ENCODE data around the gene AP1M1. TPM values are rescaled to one million over a fixed set of nuclear protein-coding genes. Genes with fewer than 3 reads are reported as not detected.

The AP1M1 gene
- total RNA-seq, 6 experiments from 2014 or later = 44.5 to 102 (median 62.5) TPM

DNA sequence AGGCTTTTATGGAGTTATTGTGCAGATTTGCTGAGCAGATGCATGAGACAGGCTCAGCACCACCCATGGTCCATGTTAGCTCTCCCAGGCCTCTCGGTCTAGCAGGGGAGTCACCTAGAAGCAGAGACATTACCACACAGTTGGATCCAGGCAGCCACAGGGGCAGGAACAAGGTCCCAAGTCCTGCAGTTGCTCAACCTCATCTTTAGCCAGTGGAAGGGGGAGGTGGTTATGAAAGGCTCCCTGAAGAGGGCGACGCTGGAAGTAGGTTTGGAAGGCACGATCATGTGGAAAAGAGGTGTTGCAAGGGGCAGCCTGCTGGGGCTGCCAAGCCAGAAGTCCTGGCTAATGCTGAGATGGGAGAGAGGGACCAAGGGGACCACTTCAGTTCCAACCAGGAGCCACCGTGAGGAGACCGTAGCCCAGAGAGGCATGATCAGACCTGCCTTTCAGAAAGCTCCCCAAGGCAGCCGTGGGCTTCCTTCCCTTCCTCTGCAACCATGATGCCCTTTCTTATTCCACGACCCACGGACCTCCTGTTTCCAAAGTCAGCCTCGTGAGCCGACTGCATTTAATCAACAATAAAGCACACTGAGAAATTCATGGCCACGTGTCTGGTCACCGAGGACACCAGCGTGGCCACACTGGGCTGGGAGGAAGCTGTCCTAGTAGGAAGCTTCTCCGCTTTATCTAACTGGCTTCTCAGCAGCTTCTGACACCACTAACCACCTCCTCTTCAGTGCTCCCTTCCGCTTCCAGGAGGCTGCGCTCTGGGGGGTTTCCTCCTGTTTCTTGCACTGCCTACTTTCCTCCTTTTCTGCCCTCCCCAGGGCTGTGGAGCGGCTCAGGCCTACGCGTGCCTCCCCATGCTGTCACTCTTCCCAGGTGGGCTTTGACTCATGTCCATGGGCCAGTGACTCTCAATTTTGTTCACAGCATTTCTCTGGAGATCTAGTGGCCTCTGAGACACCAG lies 2.6 kb downstream of the AP1M1 start:
- DNase-seq = peak; percentile 69 to 91 (median 85)
- Histone ChIP-seq H3K4me1 (peaks cover 2 to 86% (median 41%) of the 10 kb centered on the region in 4 donors), H3K27me3 (no peaks in the 10 kb centered on the region), H3K36me3 (peaks cover 0 to 13% (median 4%) of the 10 kb centered on the region in 4 donors), H3K27ac (peak overlapping the region in 2 of 3 donors; percentile 76 to 82), H3K9me3 (no peaks in the 10 kb centered on the region), H3K4me3 (peak overlapping the region in 2 of 3 donors; percentile 4 to 18)
- intact Hi-C loops (cut with DNase I) = no loop called here
- no peak for TF ChIP-seq POLR2A (IDR thresholded peaks at IDR 0.05)
- TF ChIP-seq, protein P1, sequence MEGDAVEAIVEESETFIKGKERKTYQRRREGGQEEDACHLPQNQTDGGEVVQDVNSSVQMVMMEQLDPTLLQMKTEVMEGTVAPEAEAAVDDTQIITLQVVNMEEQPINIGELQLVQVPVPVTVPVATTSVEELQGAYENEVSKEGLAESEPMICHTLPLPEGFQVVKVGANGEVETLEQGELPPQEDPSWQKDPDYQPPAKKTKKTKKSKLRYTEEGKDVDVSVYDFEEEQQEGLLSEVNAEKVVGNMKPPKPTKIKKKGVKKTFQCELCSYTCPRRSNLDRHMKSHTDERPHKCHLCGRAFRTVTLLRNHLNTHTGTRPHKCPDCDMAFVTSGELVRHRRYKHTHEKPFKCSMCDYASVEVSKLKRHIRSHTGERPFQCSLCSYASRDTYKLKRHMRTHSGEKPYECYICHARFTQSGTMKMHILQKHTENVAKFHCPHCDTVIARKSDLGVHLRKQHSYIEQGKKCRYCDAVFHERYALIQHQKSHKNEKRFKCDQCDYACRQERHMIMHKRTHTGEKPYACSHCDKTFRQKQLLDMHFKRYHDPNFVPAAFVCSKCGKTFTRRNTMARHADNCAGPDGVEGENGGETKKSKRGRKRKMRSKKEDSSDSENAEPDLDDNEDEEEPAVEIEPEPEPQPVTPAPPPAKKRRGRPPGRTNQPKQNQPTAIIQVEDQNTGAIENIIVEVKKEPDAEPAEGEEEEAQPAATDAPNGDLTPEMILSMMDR (IDR thresholded peaks at IDR 0.05) = no peak
- 42% methylated on average over 12 of the region's 20 CpGs for WGBS (ENCODE audit: insufficient coverage, low coverage, low lambda C conversion rate, missing lambda C conversion rate)
- ATAC-seq = peak; percentile 66 to 81 (median 74)

DNA sequence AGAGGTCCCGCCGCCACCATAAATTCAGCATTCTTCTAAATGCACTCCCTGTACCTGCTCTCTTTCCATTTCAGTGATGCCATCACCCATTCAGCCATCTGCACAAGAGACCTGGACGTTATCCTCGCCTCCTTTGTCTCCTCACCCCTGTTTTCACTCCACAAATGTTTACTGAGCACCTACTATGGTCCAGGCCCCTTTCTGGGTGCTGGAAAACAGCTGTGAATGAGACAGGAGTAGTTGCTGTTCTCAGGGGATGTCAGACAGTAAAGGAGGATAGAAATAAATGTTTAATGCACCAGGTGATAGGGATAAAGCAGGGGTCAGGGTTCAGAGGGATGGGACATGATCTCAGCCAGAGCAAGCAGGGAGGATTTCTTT lies 3.3 kb downstream of the AP1M1 start:
- intact Hi-C loops (cut with DNase I) = no loop called here
- H3K4me1 ChIP-seq = peaks cover 3 to 90% (median 44%) of the 10 kb centered on the region in 4 donors
- H3K4me3 ChIP-seq = no peak overlapping the region
- DNase-seq (no peak), ATAC-seq (no peak)
- H3K27ac ChIP-seq = peak overlapping the region in 2 of 3 donors; percentile 62 to 76
- WGBS (ENCODE audit: insufficient coverage, low coverage, low lambda C conversion rate, missing lambda C conversion rate) = 78% methylated on average over 4 of the region's 4 CpGs
- TF ChIP-seq POLR2A (IDR thresholded peaks at IDR 0.05) = no peak
- TF ChIP-seq, protein P1 (IDR thresholded peaks at IDR 0.05) = no peak
- no peaks in the 10 kb centered on the region for H3K9me3 ChIP-seq
- H3K36me3 ChIP-seq = peaks cover 0 to 13% (median 4%) of the 10 kb centered on the region in 4 donors
- H3K27me3 ChIP-seq = no peaks in the 10 kb centered on the region

DNA sequence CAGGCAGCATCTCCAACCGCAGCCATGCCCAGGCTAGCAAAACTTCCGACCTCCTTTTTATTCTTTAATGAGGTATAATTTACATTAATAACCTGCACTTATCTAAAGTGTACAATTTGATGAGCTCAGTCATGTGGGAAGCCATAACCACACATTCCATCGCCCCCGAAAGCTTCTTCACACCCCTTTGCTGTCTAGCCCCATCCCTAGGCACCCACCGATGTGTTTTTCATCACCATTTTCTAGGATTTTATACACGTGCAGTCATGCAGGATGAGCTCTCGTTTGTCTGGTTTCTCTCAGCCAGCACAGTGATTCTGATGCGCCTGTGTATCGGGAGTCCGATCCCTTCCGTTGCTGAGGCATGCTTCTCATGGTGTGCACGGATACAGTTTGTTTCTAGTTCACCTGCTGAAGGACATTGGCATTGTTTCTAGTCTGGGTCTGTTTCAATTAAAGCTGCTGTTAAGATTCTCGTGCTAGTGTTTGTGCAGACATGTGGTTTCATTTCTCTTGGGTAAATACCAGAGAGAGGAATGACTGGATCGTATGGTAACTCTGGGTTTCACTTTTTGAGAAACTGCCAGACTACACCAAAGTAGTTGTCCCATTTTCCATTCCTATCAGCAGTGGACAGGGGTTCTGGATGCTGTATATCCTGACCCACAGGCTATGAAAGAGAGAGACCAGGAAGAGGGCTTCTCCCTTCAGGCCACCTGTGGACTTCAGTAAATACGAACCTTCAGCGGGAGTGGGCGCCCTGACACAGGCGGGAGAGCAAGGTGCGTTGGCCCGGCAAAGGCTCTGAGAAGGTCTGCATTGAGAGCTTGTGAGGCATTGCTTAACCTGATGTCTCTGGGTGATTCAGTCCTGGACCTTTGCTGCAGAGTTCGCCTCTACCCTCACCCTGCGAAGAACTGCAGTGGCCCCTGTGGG lies 4.9 kb downstream of the AP1M1 start:
- Histone ChIP-seq H3K4me3 (no peak overlapping the region), H3K27ac (peak overlapping the region in 1 of 3 donors; percentile 18), H3K27me3 (no peaks in the 10 kb centered on the region), H3K4me1 (peaks cover 3 to 80% (median 40%) of the 10 kb centered on the region in 4 donors), H3K36me3 (peaks cover 0 to 17% (median 4%) of the 10 kb centered on the region in 4 donors), H3K9me3 (no peaks in the 10 kb centered on the region)
- ATAC-seq = peak in 1 of 4 donors; percentile 2
- 44% methylated on average over 18 of the region's 22 CpGs for WGBS (ENCODE audit: insufficient coverage, low coverage, low lambda C conversion rate, missing lambda C conversion rate)
- TF ChIP-seq POLR2A (IDR thresholded peaks at IDR 0.05) = no peak
- TF ChIP-seq, protein P1 (IDR thresholded peaks at IDR 0.05) = no peak
- DNase-seq = no peak
- intact Hi-C loops (cut with DNase I) = no loop called here

DNA sequence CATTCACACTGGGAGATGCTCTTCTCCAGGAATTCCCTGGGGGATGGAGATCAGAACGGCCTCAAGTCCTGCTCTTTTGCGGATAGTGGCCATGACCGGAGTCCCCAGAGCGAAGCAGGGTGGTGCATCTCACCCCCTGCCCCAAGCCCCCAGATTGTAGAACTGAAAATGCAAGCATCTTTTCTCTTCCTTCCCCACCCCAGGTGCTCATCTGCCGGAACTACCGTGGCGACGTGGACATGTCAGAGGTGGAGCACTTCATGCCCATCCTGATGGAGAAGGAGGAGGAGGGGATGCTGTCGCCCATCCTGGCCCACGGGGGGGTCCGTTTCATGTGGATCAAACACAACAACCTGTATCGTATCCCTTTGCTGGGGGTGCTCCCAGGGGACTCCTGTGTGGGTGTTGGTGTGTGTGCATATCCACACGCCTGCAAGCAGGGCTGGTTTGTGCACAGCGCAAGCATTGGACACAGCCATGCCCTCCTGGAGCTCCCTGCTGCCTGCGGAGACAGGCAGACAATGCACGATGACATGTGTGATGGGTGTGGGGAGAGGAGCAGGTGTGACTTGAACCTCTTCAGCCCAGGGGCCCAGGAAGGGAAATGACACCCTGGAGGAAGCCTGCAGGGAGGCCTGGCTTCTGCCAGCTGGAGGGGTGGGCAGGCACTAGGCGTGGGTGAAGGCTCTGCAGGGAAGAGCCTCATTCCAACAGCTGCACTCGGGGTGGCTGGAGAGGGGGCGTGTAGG lies 5.7 kb downstream of the AP1M1 start:
- TF ChIP-seq, protein P1 (IDR thresholded peaks at IDR 0.05) = no peak
- no peak for TF ChIP-seq POLR2A (IDR thresholded peaks at IDR 0.05)
- DNase-seq = peak in 1 of 3 donors; percentile 40
- H3K9me3 ChIP-seq = no peaks in the 10 kb centered on the region
- no peaks in the 10 kb centered on the region for H3K27me3 ChIP-seq
- intact Hi-C loops (cut with DNase I) = no loop called here
- 90% methylated on average over 2 of the region's 19 CpGs for WGBS (ENCODE audit: insufficient coverage, low coverage, low lambda C conversion rate, missing lambda C conversion rate)
- H3K36me3 ChIP-seq = peaks cover 0 to 26% (median 11%) of the 10 kb centered on the region in 4 donors
- H3K27ac ChIP-seq = no peak overlapping the region
- ATAC-seq = no peak
- H3K4me3 ChIP-seq = no peak overlapping the region
- H3K4me1 ChIP-seq = peaks cover 3 to 78% (median 40%) of the 10 kb centered on the region in 4 donors
